Measurements from ENCODE around the gene CAPN5.

DNA sequence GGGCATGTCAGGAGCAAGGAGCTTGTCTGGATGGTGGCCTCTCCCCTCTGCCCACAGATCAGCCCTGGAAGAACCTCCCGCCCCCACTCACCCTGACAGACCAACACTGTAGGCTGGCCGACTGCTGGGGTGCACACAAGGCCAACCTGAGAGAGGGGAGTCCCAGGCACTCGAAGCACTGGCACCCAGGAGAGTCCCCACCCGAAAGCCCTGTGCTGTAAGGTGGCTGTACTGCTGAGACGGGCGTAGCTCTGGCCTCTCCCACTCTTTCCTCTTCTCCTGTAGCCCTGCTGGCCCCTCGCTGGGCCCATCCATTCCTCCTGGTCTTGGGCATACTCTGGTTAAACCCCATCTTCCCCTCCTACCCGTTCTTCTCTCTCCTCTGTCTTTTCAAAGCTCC lies 101.0 kb downstream of the CAPN5 start:
- TF ChIP-seq, protein P1, sequence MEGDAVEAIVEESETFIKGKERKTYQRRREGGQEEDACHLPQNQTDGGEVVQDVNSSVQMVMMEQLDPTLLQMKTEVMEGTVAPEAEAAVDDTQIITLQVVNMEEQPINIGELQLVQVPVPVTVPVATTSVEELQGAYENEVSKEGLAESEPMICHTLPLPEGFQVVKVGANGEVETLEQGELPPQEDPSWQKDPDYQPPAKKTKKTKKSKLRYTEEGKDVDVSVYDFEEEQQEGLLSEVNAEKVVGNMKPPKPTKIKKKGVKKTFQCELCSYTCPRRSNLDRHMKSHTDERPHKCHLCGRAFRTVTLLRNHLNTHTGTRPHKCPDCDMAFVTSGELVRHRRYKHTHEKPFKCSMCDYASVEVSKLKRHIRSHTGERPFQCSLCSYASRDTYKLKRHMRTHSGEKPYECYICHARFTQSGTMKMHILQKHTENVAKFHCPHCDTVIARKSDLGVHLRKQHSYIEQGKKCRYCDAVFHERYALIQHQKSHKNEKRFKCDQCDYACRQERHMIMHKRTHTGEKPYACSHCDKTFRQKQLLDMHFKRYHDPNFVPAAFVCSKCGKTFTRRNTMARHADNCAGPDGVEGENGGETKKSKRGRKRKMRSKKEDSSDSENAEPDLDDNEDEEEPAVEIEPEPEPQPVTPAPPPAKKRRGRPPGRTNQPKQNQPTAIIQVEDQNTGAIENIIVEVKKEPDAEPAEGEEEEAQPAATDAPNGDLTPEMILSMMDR (IDR thresholded peaks at IDR 0.05), result no peak
- TF ChIP-seq POLR2A (IDR thresholded peaks at IDR 0.05), result no peak
